Activated B cell treated with CpG ODN at 0.5 μM for 24 hours (primary cell): Measurements from ENCODE around the gene THSD4. TPM values are rescaled to one million over a fixed set of nuclear protein-coding genes. Genes with fewer than 3 reads are reported as not detected.

Source experiments
- ATAC-seq: fragments of 200-7000 bp; cut with Tn5 transposase; one replicate; pipeline ENCODE4 v1.10.0; 2021; ENCODE audit warnings: low read depth, mild to moderate bottlenecking, moderate library complexity
- CTCF ChIA-PET: fragments of 350-600 bp; sonication (Branson Sonifier 250); formaldehyde crosslinking; loops from one replicate; lab custom pipeline; 2021; ENCODE audit warnings: antibody characterized with exemption; lab: Charles Lee
- POLR2A ChIA-PET: fragments of 350-600 bp; sonication (Branson Sonifier 250); formaldehyde crosslinking; loops from one replicate; lab custom pipeline; 2021; ENCODE audit warnings: antibody characterized with exemption; lab: Charles Lee
- DNase-seq: peaks from one replicate; pipeline ENCODE4 v3.0.0; 2022
- H3K27ac Mint-ChIP-seq: one replicate; pipeline ENCODE4 v1.8.0; 2020; ENCODE audit warnings: mixed read lengths
- H3K27me3 Mint-ChIP-seq: one replicate; pipeline ENCODE4 v1.8.0; 2021; ENCODE audit warnings: mixed read lengths
- H3K36me3 Mint-ChIP-seq: one replicate; pipeline ENCODE4 v1.8.0; 2021; ENCODE audit warnings: low read depth, mixed read lengths
- H3K4me1 Mint-ChIP-seq: one replicate; pipeline ENCODE4 v1.8.0; 2021; ENCODE audit warnings: mixed read lengths
- H3K4me3 Mint-ChIP-seq: one replicate; pipeline ENCODE4 v1.8.0; 2020; ENCODE audit warnings: mild to moderate bottlenecking, mixed read lengths
- H3K9me3 Mint-ChIP-seq: one replicate; pipeline ENCODE4 v1.8.0; 2020; ENCODE audit warnings: mixed read lengths
- intact Hi-C: fragments of 100-400 bp; cut with micrococcal nuclease; formaldehyde crosslinking; loops from one replicate; pipeline ENCODE4 v1.15.1; 2024
- total RNA-seq: library from RNA; stranded (reverse); gene quantifications from 2 replicates; pipeline ENCODE4 v1.2.3, GENCODE V29; 2022
- TF ChIP-seq, protein P1 (sequence below): fragments of 200-600 bp; IDR thresholded peaks from one replicate; pipeline ENCODE4 v1.8.0; 2022; ENCODE audit warnings: antibody characterized with exemption, mild to moderate bottlenecking

Gene THSD4
- total RNA-seq, 1 donor from 2014 or later, result not detected

DNA sequence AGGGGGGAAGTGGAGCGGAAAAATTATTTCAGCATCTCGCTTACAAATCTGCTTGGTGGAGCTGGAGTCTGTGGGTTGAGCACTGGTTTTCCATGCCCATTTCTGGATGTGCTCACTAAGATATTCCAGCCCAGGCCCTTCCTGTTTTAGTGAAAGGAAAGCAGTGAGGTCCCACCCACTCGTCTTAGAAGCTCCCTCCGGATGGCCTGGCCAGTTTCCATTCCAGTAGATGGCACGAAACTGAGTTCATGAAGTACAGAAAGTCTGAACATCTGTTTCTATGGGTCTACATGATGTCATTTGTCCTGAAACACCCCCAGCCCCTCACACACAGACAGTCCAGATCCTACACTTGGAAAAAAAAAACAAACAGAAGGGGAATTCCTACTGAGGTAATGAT is 31.9 kb upstream of the THSD4 start:
- Mint-ChIP-seq H3K36me3 (no peaks in the 10 kb centered on the region), H3K9me3 (peaks cover 7% of the 10 kb centered on the region), H3K27ac (no peak overlapping the region), H3K27me3 (peaks cover 9% of the 10 kb centered on the region), H3K4me1 (no peaks in the 10 kb centered on the region), H3K4me3 (no peak overlapping the region)
- ChIA-PET CTCF (no interaction called here), POLR2A (no interaction called here)
- intact Hi-C loops, result no loop called here
- ATAC-seq (no peak), DNase-seq (no peak)
- TF ChIP-seq, protein P1, sequence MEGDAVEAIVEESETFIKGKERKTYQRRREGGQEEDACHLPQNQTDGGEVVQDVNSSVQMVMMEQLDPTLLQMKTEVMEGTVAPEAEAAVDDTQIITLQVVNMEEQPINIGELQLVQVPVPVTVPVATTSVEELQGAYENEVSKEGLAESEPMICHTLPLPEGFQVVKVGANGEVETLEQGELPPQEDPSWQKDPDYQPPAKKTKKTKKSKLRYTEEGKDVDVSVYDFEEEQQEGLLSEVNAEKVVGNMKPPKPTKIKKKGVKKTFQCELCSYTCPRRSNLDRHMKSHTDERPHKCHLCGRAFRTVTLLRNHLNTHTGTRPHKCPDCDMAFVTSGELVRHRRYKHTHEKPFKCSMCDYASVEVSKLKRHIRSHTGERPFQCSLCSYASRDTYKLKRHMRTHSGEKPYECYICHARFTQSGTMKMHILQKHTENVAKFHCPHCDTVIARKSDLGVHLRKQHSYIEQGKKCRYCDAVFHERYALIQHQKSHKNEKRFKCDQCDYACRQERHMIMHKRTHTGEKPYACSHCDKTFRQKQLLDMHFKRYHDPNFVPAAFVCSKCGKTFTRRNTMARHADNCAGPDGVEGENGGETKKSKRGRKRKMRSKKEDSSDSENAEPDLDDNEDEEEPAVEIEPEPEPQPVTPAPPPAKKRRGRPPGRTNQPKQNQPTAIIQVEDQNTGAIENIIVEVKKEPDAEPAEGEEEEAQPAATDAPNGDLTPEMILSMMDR, result no peak

DNA sequence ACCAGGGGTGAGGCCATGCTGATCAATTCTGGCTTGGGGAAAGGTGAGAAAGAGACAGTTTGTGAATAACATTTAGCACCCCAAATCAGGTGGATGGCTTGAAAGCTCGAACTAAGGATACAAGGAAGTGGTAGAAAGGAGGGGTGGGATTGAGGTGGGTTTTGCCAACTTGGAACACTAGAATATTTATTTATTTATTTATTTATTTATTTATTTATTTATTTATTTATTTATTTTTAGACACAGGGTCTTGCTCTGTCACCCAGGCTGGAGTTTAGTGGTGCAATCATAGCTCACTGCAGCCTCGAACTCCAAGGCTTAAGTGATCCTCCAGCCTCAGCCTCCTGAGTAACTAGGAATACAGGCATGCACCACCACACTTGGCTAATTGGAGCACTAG is 31.0 kb upstream of the THSD4 start:
- DNase-seq, result no peak
- TF ChIP-seq, protein P1, result no peak
- no peaks in the 10 kb centered on the region for H3K4me1 Mint-ChIP-seq
- no peaks in the 10 kb centered on the region for H3K36me3 Mint-ChIP-seq
- peaks cover 14% of the 10 kb centered on the region for H3K9me3 Mint-ChIP-seq
- intact Hi-C loops, result no loop called here
- no peak for ATAC-seq
- no peak overlapping the region for H3K27ac Mint-ChIP-seq
- peaks cover 9% of the 10 kb centered on the region for H3K27me3 Mint-ChIP-seq
- ChIA-PET CTCF (no interaction called here), POLR2A (no interaction called here)
- H3K4me3 Mint-ChIP-seq, result no peak overlapping the region

DNA sequence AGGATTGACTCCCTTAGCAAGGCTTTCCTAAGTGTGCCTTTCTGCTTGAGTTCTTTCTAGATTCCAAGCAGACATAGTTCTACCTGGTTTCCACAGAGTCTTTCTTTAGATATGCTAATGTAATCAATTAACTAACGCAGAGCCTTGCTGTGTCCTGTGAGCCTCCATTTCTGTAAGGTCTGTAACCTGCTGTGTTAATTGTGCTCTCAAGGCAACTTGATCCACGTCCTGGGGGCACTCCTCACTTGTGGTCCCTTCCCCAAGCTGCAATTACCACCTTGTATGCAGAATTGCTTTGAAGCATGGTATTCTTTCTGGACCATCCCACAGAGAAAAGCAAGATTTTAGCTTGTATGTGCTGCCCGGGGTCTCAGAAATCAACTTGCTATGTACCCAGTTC is 29.5 kb upstream of the THSD4 start:
- no peak for DNase-seq
- intact Hi-C loops, result no loop called here
- Mint-ChIP-seq H3K4me3 (no peak overlapping the region), H3K27me3 (peaks cover 9% of the 10 kb centered on the region), H3K27ac (no peak overlapping the region), H3K9me3 (peaks cover 14% of the 10 kb centered on the region), H3K36me3 (no peaks in the 10 kb centered on the region), H3K4me1 (no peaks in the 10 kb centered on the region)
- TF ChIP-seq, protein P1, result no peak
- no peak for ATAC-seq
- POLR2A ChIA-PET, result no interaction called here
- CTCF ChIA-PET, result no interaction called here

DNA sequence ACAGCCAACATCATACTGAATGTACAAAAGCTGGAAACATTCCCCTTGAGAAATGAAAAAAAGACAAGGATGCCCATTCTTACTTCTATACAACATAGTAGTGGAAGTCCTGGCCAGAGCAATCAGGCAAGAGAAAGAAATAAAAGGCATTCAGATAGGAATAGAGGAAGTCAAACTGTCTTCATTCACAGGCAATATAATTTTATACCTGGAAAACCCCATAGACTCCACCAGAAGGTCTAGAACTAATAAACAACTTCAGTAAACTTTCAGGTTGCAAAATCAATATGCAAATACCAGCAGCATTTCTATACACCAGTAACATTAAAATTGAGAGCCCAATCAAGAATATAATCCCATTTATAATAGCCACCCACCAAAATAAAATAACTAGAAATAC is 27.1 kb upstream of the THSD4 start:
- ChIA-PET CTCF (no interaction called here), POLR2A (no interaction called here)
- Mint-ChIP-seq H3K9me3 (peaks cover 14% of the 10 kb centered on the region), H3K4me1 (no peaks in the 10 kb centered on the region), H3K36me3 (no peaks in the 10 kb centered on the region), H3K27ac (no peak overlapping the region), H3K4me3 (no peak overlapping the region), H3K27me3 (peaks cover 8% of the 10 kb centered on the region)
- no peak for DNase-seq
- TF ChIP-seq, protein P1, result no peak
- ATAC-seq, result no peak
- intact Hi-C loops, result no loop called here

DNA sequence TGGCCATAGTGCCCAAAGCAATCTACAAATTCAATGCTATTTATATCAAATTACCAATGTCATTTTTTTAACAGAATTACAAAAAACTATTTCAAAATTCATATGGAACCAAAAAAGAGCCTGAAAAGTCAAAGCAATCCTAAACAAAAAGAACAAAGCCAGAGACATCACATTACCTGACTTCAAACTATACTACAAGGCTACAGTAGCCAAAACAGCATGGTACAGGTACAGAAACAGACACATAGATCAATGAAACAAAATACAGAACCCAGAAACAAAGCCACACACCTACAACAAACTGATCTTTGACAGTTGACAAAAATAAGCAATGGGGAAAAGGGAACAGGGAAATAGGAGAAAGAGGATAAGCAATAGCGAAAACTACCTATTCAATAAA is 26.6 kb upstream of the THSD4 start:
- ChIA-PET POLR2A (no interaction called here), CTCF (no interaction called here)
- no peak overlapping the region for H3K4me3 Mint-ChIP-seq
- no peaks in the 10 kb centered on the region for H3K36me3 Mint-ChIP-seq
- no peak for DNase-seq
- no peak overlapping the region for H3K27ac Mint-ChIP-seq
- ATAC-seq, result no peak
- no peaks in the 10 kb centered on the region for H3K4me1 Mint-ChIP-seq
- TF ChIP-seq, protein P1, result no peak
- H3K27me3 Mint-ChIP-seq, result peaks cover 8% of the 10 kb centered on the region
- peaks cover 14% of the 10 kb centered on the region for H3K9me3 Mint-ChIP-seq
- intact Hi-C loops, result no loop called here
